ENCODE data around the gene ZNF284. TPM values are rescaled to one million over a fixed set of nuclear protein-coding genes. Genes with fewer than 3 reads are reported as not detected.

The ZNF284 gene
- total RNA-seq, 1 donor: 4.3 TPM

- H3K4me2 ChIP-seq (ENCODE audit: insufficient read depth, low read length): no peak overlapping the region
- H2AFZ ChIP-seq (ENCODE audit: low read length): no peak overlapping the region
- no peaks in the 10 kb centered on the region for H3K4me1 ChIP-seq (ENCODE audit: insufficient read depth, low read length)
- H3K4me3 ChIP-seq (ENCODE audit: insufficient read depth, low read length): no peak overlapping the region
- H3K36me3 ChIP-seq (ENCODE audit: insufficient read depth, low read length): peaks cover 35% of the 10 kb centered on the region
- TF ChIP-seq, protein P1, sequence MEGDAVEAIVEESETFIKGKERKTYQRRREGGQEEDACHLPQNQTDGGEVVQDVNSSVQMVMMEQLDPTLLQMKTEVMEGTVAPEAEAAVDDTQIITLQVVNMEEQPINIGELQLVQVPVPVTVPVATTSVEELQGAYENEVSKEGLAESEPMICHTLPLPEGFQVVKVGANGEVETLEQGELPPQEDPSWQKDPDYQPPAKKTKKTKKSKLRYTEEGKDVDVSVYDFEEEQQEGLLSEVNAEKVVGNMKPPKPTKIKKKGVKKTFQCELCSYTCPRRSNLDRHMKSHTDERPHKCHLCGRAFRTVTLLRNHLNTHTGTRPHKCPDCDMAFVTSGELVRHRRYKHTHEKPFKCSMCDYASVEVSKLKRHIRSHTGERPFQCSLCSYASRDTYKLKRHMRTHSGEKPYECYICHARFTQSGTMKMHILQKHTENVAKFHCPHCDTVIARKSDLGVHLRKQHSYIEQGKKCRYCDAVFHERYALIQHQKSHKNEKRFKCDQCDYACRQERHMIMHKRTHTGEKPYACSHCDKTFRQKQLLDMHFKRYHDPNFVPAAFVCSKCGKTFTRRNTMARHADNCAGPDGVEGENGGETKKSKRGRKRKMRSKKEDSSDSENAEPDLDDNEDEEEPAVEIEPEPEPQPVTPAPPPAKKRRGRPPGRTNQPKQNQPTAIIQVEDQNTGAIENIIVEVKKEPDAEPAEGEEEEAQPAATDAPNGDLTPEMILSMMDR (IDR thresholded peaks at IDR 0.05; ENCODE audit: extremely low read depth, low read depth, low read length): no peak
- peaks cover 14% of the 10 kb centered on the region for H3K9me3 ChIP-seq (ENCODE audit: low read depth, low read length)
- DNase-seq (ENCODE audit: insufficient read length, low spot score, missing footprints): no peak
- no peak overlapping the region for H3K27ac ChIP-seq (ENCODE audit: low read depth, low read length)
- H4K20me1 ChIP-seq (ENCODE audit: insufficient read depth, low read length): no peaks in the 10 kb centered on the region
- no peaks in the 10 kb centered on the region for H3K79me2 ChIP-seq (ENCODE audit: insufficient read depth, low read length)
- no peaks in the 10 kb centered on the region for H3K27me3 ChIP-seq (ENCODE audit: insufficient read depth, low read length)
Measured at GRCh38 chr19:44131955-44132354, 60.0 kb downstream of the ZNF284 start.

Small RNA genes within 50 kb of the gene (small RNA-seq; reads per million reads assigned to genes)
- not detected for gene RNU6-902P

Other genes starting within 250 kb of the ZNF284 start
- 13.4 and 15.6 TPM in 2 replicates for gene ZNF283, start 244.8 kb upstream of the ZNF284 start, total RNA-seq
- 1.5 and 2.9 TPM in 2 replicates for gene ZNF404, start 188.2 kb upstream of the ZNF284 start, total RNA-seq
- 15.6 and 22.7 TPM in 2 replicates for gene ZNF45, start 136.9 kb upstream of the ZNF284 start, total RNA-seq
- 9.0 and 9.7 TPM in 2 replicates for gene ZNF221, start 120.9 kb upstream of the ZNF284 start, total RNA-seq
- 6.5 and 10.0 TPM in 2 replicates for gene ZNF155, start 88.0 kb upstream of the ZNF284 start, total RNA-seq
- gene ZNF230, start 69.2 kb upstream of the ZNF284 start, total RNA-seq: 7.1 and 7.2 TPM in 2 replicates
- gene ZNF222, start 46.8 kb upstream of the ZNF284 start, total RNA-seq: 6.8 and 7.6 TPM in 2 replicates
- 5.8 and 6.8 TPM in 2 replicates for gene ZNF223, start 20.1 kb upstream of the ZNF284 start, total RNA-seq
- gene ZNF224, start 22.2 kb downstream of the ZNF284 start, total RNA-seq: 32.6 and 36.8 TPM in 2 replicates
- gene ZNF225, start 41.2 kb downstream of the ZNF284 start, total RNA-seq: 6.2 and 6.8 TPM in 2 replicates
- 14.8 and 15.9 TPM in 2 replicates for gene ZNF234, start 69.4 kb downstream of the ZNF284 start, total RNA-seq
- gene ZNF226, start 92.9 kb downstream of the ZNF284 start, total RNA-seq: 17.4 and 19.4 TPM in 2 replicates
- gene ZNF227, start 140.4 kb downstream of the ZNF284 start, total RNA-seq: 20.6 and 21.5 TPM in 2 replicates
- 0.29 and 0.36 TPM in 2 replicates for gene ZNF233, start 187.7 kb downstream of the ZNF284 start, total RNA-seq
- gene ZNF235, start 232.9 kb downstream of the ZNF284 start, total RNA-seq: 4.0 and 5.6 TPM in 2 replicates

All from osteoblast (primary cell).